ENCODE measurements around the gene PLPP1.

The PLPP1 gene

GRCh38 chr5:55568654-55569512, 34.1 kb upstream of the PLPP1 start:
- Histone ChIP-seq H3K9ac (ENCODE audit: low read depth, low read length) (peak overlapping the region; percentile 6; the same call in 1 of the 2 replicates), H3K9me3 (ENCODE audit: control insufficient read depth, insufficient read depth, low read length) (no peaks in the 10 kb centered on the region), H3K4me1 (ENCODE audit: insufficient read depth, low read length) (peaks cover 34% of the 10 kb centered on the region), H3K36me3 (ENCODE audit: insufficient read depth, low read length) (no peaks in the 10 kb centered on the region)

GRCh38 chr5:55564721-55565120, 30.0 kb upstream of the PLPP1 start:
- no peaks in the 10 kb centered on the region for H3K9me3 ChIP-seq (ENCODE audit: control insufficient read depth, insufficient read depth, low read length)
- no peaks in the 10 kb centered on the region for H3K36me3 ChIP-seq (ENCODE audit: insufficient read depth, low read length)
- peaks cover 13% of the 10 kb centered on the region for H3K4me1 ChIP-seq (ENCODE audit: insufficient read depth, low read length)
- no peak overlapping the region for H3K9ac ChIP-seq (ENCODE audit: low read depth, low read length)

GRCh38 chr5:55558484-55558883, 23.7 kb upstream of the PLPP1 start:
- Histone ChIP-seq H3K4me1 (ENCODE audit: insufficient read depth, low read length) (peaks cover 5% of the 10 kb centered on the region; the same call in 1 of the 2 replicates), H3K9me3 (ENCODE audit: control insufficient read depth, insufficient read depth, low read length) (no peaks in the 10 kb centered on the region), H3K36me3 (ENCODE audit: insufficient read depth, low read length) (no peaks in the 10 kb centered on the region), H3K9ac (ENCODE audit: low read depth, low read length) (no peak overlapping the region)

- no peak overlapping the region for H3K9ac ChIP-seq (ENCODE audit: low read depth, low read length)
- H3K36me3 ChIP-seq (ENCODE audit: insufficient read depth, low read length) = no peaks in the 10 kb centered on the region
- H3K4me1 ChIP-seq (ENCODE audit: insufficient read depth, low read length) = peaks cover 5% of the 10 kb centered on the region; the same call in 1 of the 2 replicates
- H3K9me3 ChIP-seq (ENCODE audit: control insufficient read depth, insufficient read depth, low read length) = no peaks in the 10 kb centered on the region
Observed at GRCh38 chr5:55557123-55557522, 22.4 kb upstream of the PLPP1 start.

GRCh38 chr5:55554585-55555202, 19.9 kb upstream of the PLPP1 start:
- Histone ChIP-seq H3K9me3 (ENCODE audit: control insufficient read depth, insufficient read depth, low read length) (no peaks in the 10 kb centered on the region), H3K36me3 (ENCODE audit: insufficient read depth, low read length) (no peaks in the 10 kb centered on the region), H3K9ac (ENCODE audit: low read depth, low read length) (no peak overlapping the region), H3K4me1 (ENCODE audit: insufficient read depth, low read length) (peaks cover 5% of the 10 kb centered on the region; the same call in 1 of the 2 replicates)

- H3K9ac ChIP-seq (ENCODE audit: low read depth, low read length) = no peak overlapping the region
- peaks cover 5% of the 10 kb centered on the region; the same call in 1 of the 2 replicates for H3K4me1 ChIP-seq (ENCODE audit: insufficient read depth, low read length)
- H3K9me3 ChIP-seq (ENCODE audit: control insufficient read depth, insufficient read depth, low read length) = no peaks in the 10 kb centered on the region
- H3K36me3 ChIP-seq (ENCODE audit: insufficient read depth, low read length) = no peaks in the 10 kb centered on the region
Observed at GRCh38 chr5:55551904-55552303, 17.1 kb upstream of the PLPP1 start.

GRCh38 chr5:55551358-55551757, 16.6 kb upstream of the PLPP1 start:
- H3K4me1 ChIP-seq (ENCODE audit: insufficient read depth, low read length) = peaks cover 5% of the 10 kb centered on the region; the same call in 1 of the 2 replicates
- no peaks in the 10 kb centered on the region for H3K36me3 ChIP-seq (ENCODE audit: insufficient read depth, low read length)
- no peak overlapping the region for H3K9ac ChIP-seq (ENCODE audit: low read depth, low read length)
- no peaks in the 10 kb centered on the region for H3K9me3 ChIP-seq (ENCODE audit: control insufficient read depth, insufficient read depth, low read length)

- Histone ChIP-seq H3K4me1 (ENCODE audit: insufficient read depth, low read length) (no peaks in the 10 kb centered on the region), H3K9me3 (ENCODE audit: control insufficient read depth, insufficient read depth, low read length) (no peaks in the 10 kb centered on the region), H3K9ac (ENCODE audit: low read depth, low read length) (no peak overlapping the region), H3K36me3 (ENCODE audit: insufficient read depth, low read length) (no peaks in the 10 kb centered on the region)
Observed at GRCh38 chr5:55547781-55548180, 13.0 kb upstream of the PLPP1 start.

- Histone ChIP-seq H3K4me1 (ENCODE audit: insufficient read depth, low read length) (no peaks in the 10 kb centered on the region), H3K36me3 (ENCODE audit: insufficient read depth, low read length) (no peaks in the 10 kb centered on the region), H3K9me3 (ENCODE audit: control insufficient read depth, insufficient read depth, low read length) (no peaks in the 10 kb centered on the region), H3K9ac (ENCODE audit: low read depth, low read length) (no peak overlapping the region)
Observed at GRCh38 chr5:55546947-55547346, 12.2 kb upstream of the PLPP1 start.

- no peaks in the 10 kb centered on the region for H3K9me3 ChIP-seq (ENCODE audit: control insufficient read depth, insufficient read depth, low read length)
- no peak overlapping the region for H3K9ac ChIP-seq (ENCODE audit: low read depth, low read length)
- H3K4me1 ChIP-seq (ENCODE audit: insufficient read depth, low read length) = peaks cover 13% of the 10 kb centered on the region; the same call in 1 of the 2 replicates
- no peaks in the 10 kb centered on the region for H3K36me3 ChIP-seq (ENCODE audit: insufficient read depth, low read length)
Observed at GRCh38 chr5:55544341-55544740, 9.6 kb upstream of the PLPP1 start.

GRCh38 chr5:55541056-55541635, 6.4 kb upstream of the PLPP1 start:
- Histone ChIP-seq H3K9ac (ENCODE audit: low read depth, low read length) (no peak overlapping the region), H3K9me3 (ENCODE audit: control insufficient read depth, insufficient read depth, low read length) (no peaks in the 10 kb centered on the region), H3K4me1 (ENCODE audit: insufficient read depth, low read length) (peaks cover 15% of the 10 kb centered on the region; the same call in 1 of the 2 replicates), H3K36me3 (ENCODE audit: insufficient read depth, low read length) (no peaks in the 10 kb centered on the region)

- Histone ChIP-seq H3K9ac (ENCODE audit: low read depth, low read length) (no peak overlapping the region), H3K4me1 (ENCODE audit: insufficient read depth, low read length) (peaks cover 16% of the 10 kb centered on the region; the same call in 1 of the 2 replicates), H3K9me3 (ENCODE audit: control insufficient read depth, insufficient read depth, low read length) (no peaks in the 10 kb centered on the region), H3K36me3 (ENCODE audit: insufficient read depth, low read length) (no peaks in the 10 kb centered on the region)
Observed at GRCh38 chr5:55540525-55540924, 5.8 kb upstream of the PLPP1 start.

GRCh38 chr5:55540024-55540423, 5.3 kb upstream of the PLPP1 start:
- Histone ChIP-seq H3K36me3 (ENCODE audit: insufficient read depth, low read length) (no peaks in the 10 kb centered on the region), H3K9me3 (ENCODE audit: control insufficient read depth, insufficient read depth, low read length) (no peaks in the 10 kb centered on the region), H3K9ac (ENCODE audit: low read depth, low read length) (no peak overlapping the region), H3K4me1 (ENCODE audit: insufficient read depth, low read length) (peaks cover 16% of the 10 kb centered on the region; the same call in 1 of the 2 replicates)

- Histone ChIP-seq H3K9me3 (ENCODE audit: control insufficient read depth, insufficient read depth, low read length) (no peaks in the 10 kb centered on the region), H3K36me3 (ENCODE audit: insufficient read depth, low read length) (no peaks in the 10 kb centered on the region), H3K9ac (ENCODE audit: low read depth, low read length) (no peak overlapping the region)
Observed at GRCh38 chr5:55538661-55539060, 3.9 kb upstream of the PLPP1 start.

More at GRCh38 chr5:55538661-55539060, 3.9 kb upstream of the PLPP1 start:
- peaks cover 16% of the 10 kb centered on the region; the same call in 1 of the 2 replicates for H3K4me1 ChIP-seq (ENCODE audit: insufficient read depth, low read length)
